ENCODE results near the gene ELP4. TPM values are rescaled to one million over a fixed set of nuclear protein-coding genes. Genes with fewer than 3 reads are reported as not detected.

The ELP4 gene
- total RNA-seq, 1 experiment from 2014 or later, result 15.2 TPM

DNA sequence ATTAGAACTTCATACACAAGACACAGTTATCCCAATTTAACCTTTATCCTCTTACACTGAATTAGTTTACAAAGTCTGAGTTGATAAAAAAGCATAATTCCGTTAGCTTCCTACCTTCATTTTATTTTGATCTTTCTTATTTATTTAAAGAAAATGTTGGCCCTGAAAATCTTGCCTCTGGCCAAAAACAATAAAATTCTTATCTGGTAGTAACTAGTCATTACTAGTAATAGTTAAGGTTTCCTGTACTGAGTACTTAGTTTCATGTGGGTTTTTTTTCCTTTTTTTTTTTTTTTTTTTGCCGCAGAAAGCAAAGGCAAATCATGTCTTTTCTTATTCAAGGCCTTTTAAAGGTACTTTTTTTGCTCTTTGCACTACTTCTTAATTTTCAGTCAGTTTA is 180.9 kb downstream of the ELP4 start:
- TF ChIP-seq, protein P1, sequence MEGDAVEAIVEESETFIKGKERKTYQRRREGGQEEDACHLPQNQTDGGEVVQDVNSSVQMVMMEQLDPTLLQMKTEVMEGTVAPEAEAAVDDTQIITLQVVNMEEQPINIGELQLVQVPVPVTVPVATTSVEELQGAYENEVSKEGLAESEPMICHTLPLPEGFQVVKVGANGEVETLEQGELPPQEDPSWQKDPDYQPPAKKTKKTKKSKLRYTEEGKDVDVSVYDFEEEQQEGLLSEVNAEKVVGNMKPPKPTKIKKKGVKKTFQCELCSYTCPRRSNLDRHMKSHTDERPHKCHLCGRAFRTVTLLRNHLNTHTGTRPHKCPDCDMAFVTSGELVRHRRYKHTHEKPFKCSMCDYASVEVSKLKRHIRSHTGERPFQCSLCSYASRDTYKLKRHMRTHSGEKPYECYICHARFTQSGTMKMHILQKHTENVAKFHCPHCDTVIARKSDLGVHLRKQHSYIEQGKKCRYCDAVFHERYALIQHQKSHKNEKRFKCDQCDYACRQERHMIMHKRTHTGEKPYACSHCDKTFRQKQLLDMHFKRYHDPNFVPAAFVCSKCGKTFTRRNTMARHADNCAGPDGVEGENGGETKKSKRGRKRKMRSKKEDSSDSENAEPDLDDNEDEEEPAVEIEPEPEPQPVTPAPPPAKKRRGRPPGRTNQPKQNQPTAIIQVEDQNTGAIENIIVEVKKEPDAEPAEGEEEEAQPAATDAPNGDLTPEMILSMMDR (conservative IDR thresholded peaks at IDR 0.05), result no peak
- Mint-ChIP-seq H3K4me1 (no peaks in the 10 kb centered on the region), H3K36me3 (ENCODE audit: insufficient read depth in 1 of 3, low read depth in 3 of 3) (peaks cover 0 to 7% (median 0%) of the 10 kb centered on the region in 3 experiments; a peak in 2 of 7 replicates), H3K27ac (no peak overlapping the region), H3K27me3 (ENCODE audit: low read depth) (no peaks in the 10 kb centered on the region), H3K4me3 (no peak overlapping the region), H3K9me3 (peaks cover 6 to 7% of the 10 kb centered on the region in 2 experiments; a peak in 3 of 5 replicates)
- no peak overlapping the region for H2AK5ac ChIP-seq (ENCODE audit: insufficient read length, low read length)
- H3K4me2 ChIP-seq (ENCODE audit: insufficient read depth, insufficient read length, low read length), result no peak overlapping the region
- H2AFZ ChIP-seq (ENCODE audit: low read length), result no peak overlapping the region
- H3K79me1 ChIP-seq (ENCODE audit: insufficient read depth, low read depth, low read length, poor library complexity, severe bottlenecking), result no peaks in the 10 kb centered on the region
- H3K27ac ChIP-seq (ENCODE audit: insufficient read length, low read depth, low read length), result no peak overlapping the region
- H3K23me2 ChIP-seq (ENCODE audit: insufficient read length, low read depth, low read length, poor library complexity, severe bottlenecking), result no peaks in the 10 kb centered on the region
- H4K8ac ChIP-seq (replicated peaks; ENCODE audit: insufficient read length, low read depth, low read length), result no peak overlapping the region
- no peak overlapping the region for H2BK5ac ChIP-seq (ENCODE audit: insufficient read length, low read length)
- no peak overlapping the region for H3K14ac ChIP-seq (ENCODE audit: insufficient read depth, low read length)
- H3K56ac ChIP-seq (ENCODE audit: insufficient read length, low read depth, low read length), result no peak overlapping the region
- H2BK120ac ChIP-seq (ENCODE audit: low read depth, low read length, poor library complexity, severe bottlenecking), result no peak overlapping the region
- H3K9ac ChIP-seq (ENCODE audit: extremely low read depth, insufficient read length, low read length), result no peak overlapping the region
- H2BK12ac ChIP-seq (ENCODE audit: insufficient read length, low read depth, low read length), result no peak overlapping the region
- no peak overlapping the region for H4K5ac ChIP-seq (ENCODE audit: insufficient read length, low read depth, low read length)
- no peaks in the 10 kb centered on the region for H4K20me1 ChIP-seq (ENCODE audit: control insufficient read depth, insufficient read depth, insufficient read length)
- no peak overlapping the region for H3K23ac ChIP-seq (ENCODE audit: insufficient read length, low read depth, low read length)
- H4K91ac ChIP-seq (ENCODE audit: insufficient read length, low read depth, low read length), result no peak overlapping the region
- no peak for DNase-seq
- no peaks in the 10 kb centered on the region for H3K9me3 ChIP-seq (ENCODE audit: control insufficient read depth, low read depth, low read length)
- no peaks in the 10 kb centered on the region for H3K4me1 ChIP-seq (ENCODE audit: insufficient read depth, low read length)
- no peak overlapping the region for H2BK20ac ChIP-seq (ENCODE audit: low read depth, low read length, poor library complexity, severe bottlenecking)
- H3T11ph ChIP-seq (ENCODE audit: low read length), result no peak overlapping the region
- no peak overlapping the region for H3K18ac ChIP-seq (ENCODE audit: insufficient read length, low read depth, low read length)
- WGBS (ENCODE audit: extremely low coverage, insufficient read length, low lambda C conversion rate), result no CpG with 5 or more reads among the region's 2 CpGs
- H3K79me2 ChIP-seq (ENCODE audit: insufficient read depth, low read length), result no peaks in the 10 kb centered on the region
- no peak overlapping the region for H2BK15ac ChIP-seq (ENCODE audit: low read depth, low read length)
- no peak overlapping the region for H3K4ac ChIP-seq (ENCODE audit: low read depth, low read length)
- no peaks in the 10 kb centered on the region for H3K27me3 ChIP-seq (ENCODE audit: insufficient read depth, low read length)

Measured in H9 (cell line).